T-helper 2 cell treated with Interferon-gamma antibody and Interleukin-4, amounts not matched to agents 100 ng/mL and 5 ng/mL, for 36 hours (primary cell): ENCODE data around the gene KCNQ2. TPM values are rescaled to one million over a fixed set of nuclear protein-coding genes. Genes with fewer than 3 reads are reported as not detected.
"Not testable (repeated sequence)": the region's sequence is repeated elsewhere in the genome, so short reads cannot be mapped to it uniquely, and the experiment has no call there.

Experiments
- intact Hi-C: fragments of 100-400 bp; cut with micrococcal nuclease; formaldehyde crosslinking; loops from one replicate; pipeline ENCODE4 v1.15.1; 2023
- total RNA-seq: library from RNA; stranded (reverse); gene quantifications from 2 replicates; pipeline ENCODE4 v1.2.3, GENCODE V29; 2022

Gene KCNQ2
- total RNA-seq, 1 donor from 2014 or later: 0.11 TPM

DNA sequence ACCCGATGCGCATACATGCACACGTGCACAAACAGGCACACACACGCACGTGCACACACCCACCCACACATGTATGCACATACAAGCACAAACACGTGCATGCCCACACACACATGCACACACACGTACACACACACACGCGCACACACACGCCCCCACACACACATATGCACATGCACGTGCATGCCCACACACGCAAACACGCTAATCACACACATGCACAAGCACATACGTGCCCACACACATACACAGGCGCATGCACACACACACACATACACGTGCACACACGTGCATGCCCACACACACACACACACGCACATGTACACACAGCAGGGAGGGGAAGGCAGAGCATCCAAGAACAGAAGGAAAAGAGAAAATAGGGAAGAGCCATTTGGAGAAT, 84.5 kb downstream of the KCNQ2 start:
- intact Hi-C loops: no loop called here

DNA sequence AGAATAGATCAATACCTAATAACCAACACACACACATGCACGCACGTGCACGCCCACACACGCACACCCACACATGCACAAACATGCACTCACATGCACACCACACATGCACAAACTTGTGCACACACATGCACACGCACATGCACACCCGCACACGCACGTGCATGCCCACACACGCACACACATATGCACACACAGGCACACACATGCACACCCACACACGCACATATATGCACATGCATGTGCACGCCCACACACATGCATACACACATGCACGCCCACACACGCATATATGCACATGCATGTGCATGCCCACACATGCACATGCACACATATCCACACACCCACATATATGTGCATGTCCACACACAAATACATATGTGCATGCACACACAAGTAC, 85.1 kb downstream of the KCNQ2 start:
- intact Hi-C loops: no loop called here

DNA sequence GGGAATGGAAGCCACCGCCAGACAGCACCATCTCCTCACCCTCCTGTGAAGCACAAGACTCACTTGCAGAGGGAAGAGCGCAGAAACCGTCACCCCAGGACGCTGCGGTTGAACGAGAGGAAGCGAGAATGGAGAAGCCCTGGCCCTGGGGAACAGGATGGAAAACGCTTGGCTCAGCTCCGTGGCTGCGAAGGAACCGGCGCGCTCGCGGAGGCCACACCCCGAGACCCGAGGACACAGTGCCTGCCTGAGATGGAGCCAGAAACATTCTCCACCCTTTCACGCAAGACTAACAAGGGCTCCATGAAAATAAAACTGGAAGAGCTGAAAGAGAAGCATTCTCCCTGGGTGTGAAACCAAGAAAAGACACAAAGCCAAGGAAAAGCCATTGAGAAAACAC, 86.0 kb downstream of the KCNQ2 start:
- intact Hi-C loops: no loop called here

DNA sequence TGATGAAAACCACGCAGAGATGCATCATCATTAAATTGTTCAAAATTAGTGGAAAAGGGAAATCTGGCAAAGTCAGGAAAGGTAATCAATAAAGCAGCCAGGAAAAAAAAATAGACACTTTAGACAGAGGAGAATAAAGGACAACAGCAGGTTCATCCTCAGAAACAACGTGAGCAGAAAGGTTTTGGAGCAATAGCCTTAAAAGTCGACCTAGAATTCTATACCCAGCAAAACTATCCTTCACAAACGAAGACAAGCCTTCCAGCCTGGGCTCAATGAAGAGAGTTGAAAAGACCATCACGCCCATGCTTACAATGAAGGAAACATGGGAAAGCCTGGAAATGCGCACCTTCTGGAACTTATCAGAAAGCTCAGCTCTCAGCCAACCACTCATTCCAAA, 86.6 kb downstream of the KCNQ2 start:
- intact Hi-C loops: no loop called here

DNA sequence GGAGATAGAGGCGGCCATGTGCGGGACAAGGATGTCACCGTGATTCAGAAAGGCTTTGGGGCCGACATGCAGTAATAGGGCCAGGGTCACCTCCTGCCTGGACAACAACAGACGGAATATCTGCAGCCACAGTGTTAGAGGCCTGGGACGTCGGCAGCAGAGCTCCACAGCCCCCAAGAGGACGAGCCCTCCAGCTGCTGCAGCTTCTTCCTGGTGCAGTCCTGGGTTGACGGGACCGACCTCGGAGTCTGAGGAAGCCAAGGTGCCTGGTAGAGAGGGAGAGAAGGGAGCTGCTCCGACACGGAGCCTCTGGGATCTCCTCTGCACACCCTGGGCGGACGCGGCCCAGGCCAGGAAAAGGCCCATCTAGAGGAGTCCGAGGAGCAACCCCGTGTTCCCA, 88.1 kb downstream of the KCNQ2 start:
- intact Hi-C loops: no loop called here

DNA sequence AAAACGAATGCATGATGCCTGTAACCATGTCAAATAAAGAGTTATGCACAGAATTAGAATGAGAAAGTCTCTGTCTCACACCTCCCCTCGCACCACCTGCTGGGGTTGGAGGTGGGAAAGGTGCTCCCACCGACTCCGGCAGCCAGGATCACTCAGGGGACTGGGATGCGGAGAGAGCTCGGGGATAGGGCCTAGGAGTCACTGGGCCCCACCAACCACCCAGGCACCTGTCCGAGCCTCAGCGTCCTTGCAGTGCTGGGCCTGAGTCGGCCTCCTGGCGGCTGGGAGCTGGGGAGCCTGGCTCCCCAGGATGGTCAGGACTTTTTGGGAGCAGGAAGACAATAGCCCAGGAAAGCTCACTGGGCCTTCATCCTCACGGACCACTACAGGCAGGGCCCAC, 88.9 kb downstream of the KCNQ2 start:
- intact Hi-C loops: no loop called here

DNA sequence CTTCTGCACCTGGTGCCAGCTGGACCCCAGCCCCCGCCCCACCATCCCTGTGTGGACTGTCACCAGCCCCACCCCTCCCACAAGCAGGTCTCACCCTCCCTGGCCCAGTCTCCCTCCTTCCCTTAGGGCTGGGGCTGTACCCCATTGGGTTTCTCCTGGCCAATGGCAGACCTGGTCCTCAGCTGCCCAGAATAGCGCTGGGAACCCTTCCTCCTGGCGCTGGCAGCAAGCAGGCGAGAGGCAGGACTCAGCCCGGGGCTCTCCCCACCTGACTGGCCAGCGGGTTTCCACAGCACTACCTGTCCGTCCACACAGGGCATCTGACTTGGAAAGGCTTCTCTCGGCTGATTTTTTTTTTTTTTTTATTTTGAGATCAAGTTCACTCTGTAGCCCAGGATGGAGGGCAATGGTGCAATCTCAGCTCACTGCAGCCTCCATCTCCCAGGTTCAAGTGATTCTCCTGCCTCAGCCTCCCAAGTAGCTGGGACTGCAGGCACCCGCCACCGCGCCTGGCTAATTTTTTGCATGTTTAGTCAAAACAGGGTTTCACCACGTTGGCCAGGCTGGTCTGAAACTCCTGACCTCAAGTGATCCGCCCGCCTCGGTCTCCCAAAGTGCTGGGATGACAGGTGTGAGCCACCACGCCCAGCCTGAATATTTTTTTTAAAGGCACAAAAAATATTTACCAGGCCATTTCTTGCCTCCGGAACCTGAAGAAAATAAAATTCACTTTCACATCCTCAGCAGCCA, 89.7 kb downstream of the KCNQ2 start:
- intact Hi-C loops: no loop called here

DNA sequence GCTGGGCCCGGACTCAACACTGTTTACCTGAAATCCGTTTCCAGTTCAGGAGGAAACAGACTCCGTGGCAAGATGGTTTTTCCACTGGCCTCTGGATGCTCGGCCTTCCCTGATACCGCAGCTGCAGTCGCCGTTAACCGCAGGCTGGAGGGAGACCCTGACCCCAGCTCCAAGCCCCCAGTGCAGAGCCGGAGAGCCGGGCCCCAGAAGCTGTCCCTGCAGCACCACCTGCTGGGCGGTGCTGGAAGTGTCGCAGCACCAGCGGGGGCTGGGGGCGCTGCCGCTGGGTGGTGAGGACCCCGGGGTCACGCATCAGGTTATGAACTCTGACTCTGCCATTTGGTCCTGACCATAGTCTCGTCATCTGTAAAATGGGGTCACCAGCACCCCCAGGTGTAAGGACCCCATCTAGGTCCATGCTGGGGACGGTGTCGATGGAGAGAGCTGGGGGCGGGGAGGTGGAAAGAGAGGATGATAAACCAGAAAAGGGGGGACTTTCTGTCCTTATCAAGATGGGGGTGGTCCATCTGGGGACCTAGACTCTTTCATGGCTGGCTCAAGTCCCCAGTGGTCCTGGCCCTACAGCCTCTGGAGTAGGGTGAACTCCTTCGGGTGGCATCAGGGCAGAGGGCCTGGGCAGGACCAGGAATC, 90.5 kb downstream of the KCNQ2 start:
- intact Hi-C loops: no loop called here

DNA sequence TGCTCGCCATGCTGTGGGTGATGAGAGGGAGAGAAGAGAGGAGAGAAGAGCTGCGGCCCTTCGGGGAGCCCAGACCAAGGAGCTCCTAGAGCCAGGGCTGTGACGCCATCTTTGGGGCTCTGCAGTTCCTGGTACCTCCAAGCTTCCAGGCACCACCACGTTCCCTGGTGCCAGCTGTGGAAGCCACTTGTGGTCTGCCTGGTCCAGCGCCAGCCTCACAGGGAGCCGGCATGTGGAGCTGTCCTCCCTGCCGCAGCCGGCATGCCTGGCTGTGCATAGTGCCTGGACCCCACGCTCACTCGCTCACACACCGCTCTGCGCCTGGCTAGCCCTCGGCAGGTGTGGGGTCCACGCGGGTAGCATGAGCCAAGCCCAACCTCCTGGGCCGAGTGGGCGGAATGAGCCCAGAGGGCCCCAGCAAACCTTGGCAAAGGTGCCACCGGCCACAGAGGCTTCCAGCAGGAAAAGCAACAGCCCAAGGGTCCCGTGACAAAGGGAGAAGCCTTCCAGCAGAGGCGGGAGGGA, 92.0 kb downstream of the KCNQ2 start:
- intact Hi-C loops: no loop called here

DNA sequence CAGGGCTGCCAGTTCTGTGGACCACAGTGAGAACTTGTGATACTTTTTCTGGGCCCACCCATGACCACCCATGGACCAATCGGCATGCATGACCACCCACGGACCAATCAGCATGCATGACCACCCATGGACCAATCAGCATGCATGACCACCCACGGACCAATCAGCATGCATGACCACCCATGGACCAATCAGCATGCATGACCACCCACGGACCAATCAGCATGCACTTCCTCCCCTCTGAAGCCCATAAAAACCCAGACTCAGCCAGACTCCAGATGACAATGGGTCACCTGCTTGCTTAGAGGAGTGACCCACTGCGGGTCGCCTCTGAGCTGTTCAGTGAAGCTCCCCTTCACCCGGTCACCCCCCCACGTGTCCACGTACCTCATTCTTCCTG, 92.6 kb downstream of the KCNQ2 start:
- intact Hi-C loops: not testable (repeated sequence)

DNA sequence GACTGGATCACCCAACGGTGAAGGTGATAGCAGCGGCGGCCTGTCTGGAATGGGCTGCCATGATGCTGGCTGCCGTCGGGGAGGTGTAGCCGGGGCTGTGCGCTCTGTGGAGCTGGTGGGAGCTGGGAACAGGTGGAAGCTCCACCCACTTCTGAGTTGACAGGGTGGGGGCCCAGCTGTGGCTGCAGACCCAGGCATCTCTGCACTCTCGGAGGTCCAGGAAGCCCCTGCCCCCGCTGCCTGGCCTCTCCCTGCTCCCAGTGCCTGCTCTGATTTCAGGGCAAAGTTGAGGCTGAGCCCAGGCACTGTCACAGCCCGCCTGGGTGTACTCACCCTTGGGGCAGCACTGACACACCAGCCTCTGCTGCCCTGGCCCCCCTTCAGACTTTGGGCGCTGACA, 93.2 kb downstream of the KCNQ2 start:
- intact Hi-C loops: no loop called here

DNA sequence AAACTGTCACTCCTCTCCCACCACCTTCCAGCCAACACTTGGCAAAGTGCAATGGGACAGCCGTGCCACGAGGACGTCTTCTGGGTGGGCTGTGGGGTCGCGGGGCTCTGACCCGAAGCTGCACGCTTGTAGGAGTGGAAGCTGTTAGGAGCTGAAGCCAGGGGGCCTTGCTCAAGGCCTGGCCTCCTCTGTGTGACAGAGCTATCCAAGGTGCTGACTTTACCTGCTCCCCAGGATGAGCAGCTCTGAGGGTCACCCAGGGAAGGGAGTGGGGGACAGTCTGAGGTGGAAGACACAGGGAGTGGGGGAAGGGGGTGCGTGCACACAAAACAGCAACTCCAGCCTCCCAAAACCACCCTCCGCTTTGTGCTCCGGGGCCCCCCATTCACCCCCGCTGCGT, 93.8 kb downstream of the KCNQ2 start:
- intact Hi-C loops: no loop called here

DNA sequence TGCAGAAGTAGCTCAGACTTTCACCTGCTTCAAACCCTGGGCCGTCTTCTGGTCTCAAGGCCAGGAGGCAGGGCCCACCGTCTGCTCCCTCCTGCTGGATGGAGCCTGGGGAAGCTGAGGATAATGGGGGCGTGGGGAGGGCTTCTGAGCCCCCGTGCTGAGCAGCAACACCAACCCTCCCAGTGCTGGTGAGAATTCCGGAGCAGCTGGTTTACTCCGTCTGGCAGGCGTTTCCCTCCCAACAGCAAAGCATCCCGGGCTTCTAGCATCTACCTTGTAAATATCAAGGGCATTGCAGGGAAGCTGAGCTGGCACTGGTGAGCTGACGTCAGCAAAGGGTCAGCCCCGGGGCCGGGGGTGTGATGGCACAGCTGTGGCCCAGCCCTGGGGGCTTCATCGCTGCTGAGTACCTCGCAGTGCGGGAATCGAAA, 94.5 kb downstream of the KCNQ2 start:
- intact Hi-C loops: no loop called here

DNA sequence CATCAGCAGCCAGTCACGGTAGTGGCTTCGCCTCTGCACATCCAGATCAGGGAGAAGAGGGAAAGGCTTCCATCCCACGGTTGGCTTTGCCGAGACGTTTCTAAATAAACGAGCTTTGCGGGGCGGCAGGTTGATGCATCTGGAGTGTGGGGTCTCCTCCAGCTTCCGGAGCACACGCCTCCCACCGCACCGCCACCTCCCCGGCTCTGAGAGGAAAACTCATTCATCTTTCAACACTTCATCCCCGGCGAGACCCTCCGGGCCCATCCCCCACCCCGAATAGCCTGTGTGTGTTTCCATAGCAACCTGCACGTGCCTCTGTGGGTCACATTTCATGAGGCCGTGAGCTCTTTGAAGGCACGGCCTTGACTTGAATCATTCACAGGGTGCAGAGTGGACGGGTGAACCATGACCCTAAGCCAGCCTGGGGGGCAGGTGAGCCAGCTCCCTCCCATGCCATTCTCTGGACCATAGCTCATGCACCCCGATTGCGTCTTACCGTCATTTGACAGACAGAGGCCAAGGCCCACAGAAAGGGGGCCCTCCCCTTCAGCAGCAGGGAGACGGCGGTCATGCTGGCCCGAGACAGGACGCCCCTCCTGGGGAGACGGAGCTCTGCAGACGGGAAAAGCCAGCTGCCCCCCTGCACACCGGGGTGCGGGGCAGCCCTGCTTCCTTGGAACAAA, 95.1 kb downstream of the KCNQ2 start:
- intact Hi-C loops: no loop called here

DNA sequence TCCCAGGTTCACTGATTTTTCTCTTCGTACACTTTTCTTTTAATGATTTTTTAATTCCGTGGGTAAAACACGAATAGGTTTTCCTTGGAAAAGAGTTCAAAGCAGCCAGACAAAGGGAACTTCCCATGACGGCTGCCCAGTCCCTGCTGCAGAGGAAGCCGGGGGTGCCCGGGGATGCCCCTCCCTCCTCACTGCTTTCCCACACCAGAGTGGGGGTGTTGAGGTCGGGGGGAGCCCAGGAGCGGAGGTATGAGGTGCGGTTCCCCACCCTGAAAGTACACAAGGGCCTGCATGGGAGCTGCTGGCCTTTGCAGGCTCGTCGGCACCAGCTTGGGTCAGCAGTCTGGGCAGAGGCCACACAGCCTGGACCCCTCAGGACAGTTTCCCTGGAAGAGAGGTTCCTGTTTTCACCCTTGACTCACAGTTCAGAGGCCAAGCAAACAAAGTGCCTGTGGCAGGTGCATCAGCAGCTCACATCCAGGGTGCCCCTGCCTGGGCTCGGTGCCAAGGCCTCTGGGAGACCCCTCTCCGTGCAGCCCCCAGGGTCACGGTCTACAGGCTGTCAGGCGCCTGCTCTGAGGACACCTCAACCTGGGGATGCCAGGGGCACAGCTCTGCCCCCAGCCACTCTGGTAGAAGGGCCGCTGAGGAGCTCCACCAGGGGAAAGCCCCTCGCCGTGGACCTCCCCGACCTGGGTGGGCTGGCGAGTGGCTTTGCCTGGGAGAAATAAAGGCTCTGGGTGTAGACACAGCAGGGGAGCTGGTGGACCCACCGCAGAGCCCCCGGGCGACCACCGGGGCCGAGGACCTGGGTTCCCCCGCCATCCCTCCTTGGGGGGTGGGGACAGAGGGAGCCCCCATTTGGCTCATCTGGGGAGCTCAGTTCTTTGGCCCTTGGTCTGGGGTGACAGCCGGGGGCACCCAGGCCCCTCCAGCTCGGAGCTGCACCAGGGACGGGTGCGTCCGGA, 95.9 kb downstream of the KCNQ2 start:
- intact Hi-C loops: no loop called here

DNA sequence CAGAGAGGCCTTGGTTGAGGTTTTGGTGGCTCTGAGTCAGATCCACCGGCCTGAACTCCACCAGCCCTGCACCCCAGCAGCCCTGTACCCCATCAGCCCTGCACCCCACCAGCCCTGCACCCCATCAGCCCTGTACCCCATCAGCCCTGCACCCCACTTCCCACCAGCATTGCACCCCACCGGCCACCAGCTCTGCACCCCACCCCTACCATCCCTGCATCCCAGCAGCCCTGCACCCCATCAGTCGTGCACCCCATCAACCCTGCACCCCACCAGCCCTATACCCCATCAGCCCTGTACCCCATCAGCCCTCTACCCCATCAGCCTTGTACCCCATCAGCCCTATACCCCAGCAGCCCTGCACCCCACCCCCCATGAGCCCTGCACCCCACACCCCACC, 97.0 kb downstream of the KCNQ2 start:
- intact Hi-C loops: no loop called here

DNA sequence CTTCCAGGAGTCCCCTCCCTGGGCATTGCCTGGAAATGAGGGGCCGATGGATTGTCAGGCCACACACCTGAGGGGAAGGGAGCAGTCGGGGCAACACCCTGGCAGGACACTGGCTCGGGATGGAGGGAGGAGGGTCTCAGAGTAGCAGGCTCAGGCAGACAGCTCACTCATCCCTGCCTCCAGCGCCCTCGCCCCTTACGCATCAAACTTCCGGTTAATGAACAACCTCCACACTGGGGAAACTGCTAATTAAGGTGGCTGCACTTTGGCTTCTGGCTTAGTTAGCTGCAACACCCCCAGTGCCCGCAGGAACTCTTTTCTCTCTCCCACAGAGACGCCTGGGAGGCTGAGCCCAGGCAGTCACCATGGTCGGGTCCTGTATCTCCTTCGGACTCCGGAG, 98.0 kb downstream of the KCNQ2 start:
- intact Hi-C loops: no loop called here

DNA sequence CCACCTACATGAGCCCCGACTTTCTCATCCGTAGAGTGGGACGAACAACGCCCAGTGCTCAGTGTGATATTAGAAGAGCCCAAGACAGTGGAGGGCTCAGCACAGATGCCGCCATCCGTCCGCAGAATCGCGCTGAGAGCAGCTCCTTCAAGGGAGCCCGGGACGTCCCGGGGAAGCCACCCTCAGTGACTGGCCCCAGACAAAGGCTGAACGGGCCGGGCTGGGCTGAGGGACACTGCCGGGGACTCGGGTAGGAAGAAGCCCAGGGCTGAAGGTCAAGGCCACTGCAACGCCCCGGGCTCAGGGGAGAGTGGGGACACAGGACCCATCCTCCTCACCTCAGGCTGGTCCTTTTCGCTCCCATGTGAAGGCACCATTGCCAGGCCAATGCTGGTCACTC, 98.5 kb downstream of the KCNQ2 start:
- intact Hi-C loops: no loop called here

DNA sequence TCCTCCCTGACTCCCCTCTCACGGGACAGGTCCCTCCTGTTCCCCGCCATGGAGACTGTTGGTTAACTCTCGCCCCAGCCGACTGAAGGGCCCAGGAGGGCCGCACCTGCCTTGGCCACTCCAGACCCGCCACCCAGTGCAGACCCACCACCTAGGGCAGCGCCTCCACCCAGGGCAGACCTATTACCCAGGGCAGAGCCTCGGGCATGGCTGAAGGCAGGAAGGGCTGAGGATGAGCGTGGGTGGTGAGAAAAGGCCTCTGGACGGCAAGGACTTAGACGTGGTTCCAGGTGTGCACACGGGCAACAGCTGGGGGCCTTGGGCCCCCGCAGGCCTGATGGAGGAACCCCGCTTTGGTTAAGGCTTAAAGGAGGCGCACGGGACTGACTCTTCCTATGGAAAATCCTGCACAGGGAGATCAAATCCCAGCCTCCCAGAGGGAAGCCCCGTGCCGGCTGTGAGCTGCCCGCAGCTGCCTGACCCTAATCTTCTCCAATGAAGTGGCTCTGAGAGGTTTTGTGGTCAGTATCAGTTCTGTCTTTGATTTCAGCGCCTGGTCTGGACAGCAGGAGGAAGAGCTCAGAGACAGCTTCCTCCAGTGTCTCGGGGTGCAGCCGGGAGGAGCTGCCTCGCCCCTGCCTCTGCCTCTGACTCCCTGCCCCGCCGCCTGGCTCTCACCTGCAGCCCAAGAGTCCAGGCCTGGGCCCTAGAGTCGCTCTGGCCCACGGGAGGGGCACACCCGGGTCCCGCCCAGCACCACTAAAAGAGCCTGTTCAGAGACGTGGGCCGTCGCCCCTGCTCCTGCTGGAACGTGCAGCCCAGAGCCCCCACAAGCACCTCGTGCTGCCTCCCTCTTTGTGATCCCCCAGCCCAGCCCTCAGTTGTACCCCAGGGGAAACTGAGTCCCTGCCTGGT, 99.2 kb downstream of the KCNQ2 start:
- intact Hi-C loops: no loop called here

DNA sequence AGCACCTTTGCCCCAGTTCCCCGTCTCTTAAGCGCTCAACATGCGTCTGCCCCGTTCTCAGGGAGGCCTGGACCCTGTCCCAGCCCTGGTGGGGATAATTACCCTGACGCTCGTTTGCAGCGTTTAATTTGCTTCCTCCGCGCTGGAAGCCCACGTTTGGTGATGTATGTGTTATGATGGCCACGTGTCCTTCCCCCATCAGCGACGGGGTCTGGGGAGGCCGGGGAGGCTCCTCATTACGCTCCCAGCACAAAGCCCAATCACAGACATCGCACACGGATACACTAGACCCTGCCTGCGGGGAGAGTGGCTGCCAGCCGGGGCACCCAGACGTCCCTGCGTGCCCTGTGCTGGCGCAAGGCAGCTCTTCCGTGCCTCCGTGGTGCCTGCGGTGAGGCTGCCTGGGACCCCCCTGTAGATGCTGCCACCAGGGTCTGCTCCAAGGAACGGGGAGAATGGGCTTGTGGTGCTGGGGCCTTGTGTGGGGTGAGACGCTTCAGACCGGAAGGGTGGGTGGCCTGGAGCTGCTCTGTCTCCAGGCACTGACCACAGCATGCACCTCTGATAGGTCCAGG, 101.1 kb downstream of the KCNQ2 start:
- intact Hi-C loops: no loop called here
